ENCODE results near the gene CDK11A. TPM values are rescaled to one million over a fixed set of nuclear protein-coding genes. Genes with fewer than 3 reads are reported as not detected.
"Not testable (repeated sequence)": the region's sequence is repeated elsewhere in the genome, so short reads cannot be mapped to it uniquely, and the experiment has no call there.

The CDK11A gene
- 20.7 TPM for polyA plus RNA-seq

DNA sequence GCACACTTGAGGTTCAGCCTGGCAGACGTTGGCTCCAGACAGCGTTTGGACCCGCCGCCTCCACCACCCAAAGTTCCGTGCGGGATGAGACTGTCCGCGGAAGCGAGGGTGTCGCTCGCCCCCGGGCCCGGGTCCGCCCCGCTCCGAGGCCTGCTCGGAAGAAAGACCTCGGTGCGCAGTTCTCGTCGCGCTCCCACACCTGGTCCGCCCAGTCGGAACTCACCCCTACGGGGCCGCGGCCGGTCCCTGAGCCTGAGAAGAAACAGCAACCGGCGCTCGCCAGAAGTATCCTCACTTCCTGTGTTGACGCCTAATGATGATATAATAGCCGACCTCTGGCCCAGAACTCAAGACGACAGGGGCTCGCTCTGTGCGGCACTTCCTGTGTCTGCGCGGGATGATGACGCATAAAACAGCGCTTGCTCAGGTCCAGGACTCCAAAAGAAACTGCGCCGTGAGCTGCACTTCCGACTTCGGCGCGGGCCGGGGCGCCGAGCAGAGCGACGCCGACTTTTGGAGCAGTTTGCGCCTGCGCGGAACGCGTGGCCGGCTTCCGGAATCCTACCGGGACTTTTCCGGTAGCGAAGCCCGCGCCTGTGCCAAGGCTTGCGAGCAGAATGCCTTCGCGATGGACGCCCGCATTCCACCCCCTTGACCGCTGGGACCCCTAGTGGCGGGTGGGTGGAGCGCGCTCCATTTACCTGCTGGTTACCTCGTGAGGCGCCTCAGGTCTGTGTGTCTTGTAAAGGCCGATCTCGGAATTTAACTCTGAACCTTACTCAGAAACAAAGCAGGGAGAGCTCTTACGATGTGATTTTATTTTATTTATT is at the start of gene CDK11A:
CDK11A (minus strand) TSS at position 323 of the 830 bp plus-strand sequence. CDS start 1,539 bp downstream, outside the sequence.
- H3K27me3 Mint-ChIP-seq, H3K36me3 Mint-ChIP-seq, H3K9me3 Mint-ChIP-seq: not testable (repeated sequence)
- peak within 1 kb of the TSS; percentile 95 to 99 (median 98) for H3K4me3 Mint-ChIP-seq
- peaks cover 10 to 18% (median 12%) of the 10 kb centered on the region in 3 donors for H3K4me1 Mint-ChIP-seq
- peak within 1 kb of the TSS; percentile 96 to 99 (median 98) for H3K27ac Mint-ChIP-seq

DNA sequence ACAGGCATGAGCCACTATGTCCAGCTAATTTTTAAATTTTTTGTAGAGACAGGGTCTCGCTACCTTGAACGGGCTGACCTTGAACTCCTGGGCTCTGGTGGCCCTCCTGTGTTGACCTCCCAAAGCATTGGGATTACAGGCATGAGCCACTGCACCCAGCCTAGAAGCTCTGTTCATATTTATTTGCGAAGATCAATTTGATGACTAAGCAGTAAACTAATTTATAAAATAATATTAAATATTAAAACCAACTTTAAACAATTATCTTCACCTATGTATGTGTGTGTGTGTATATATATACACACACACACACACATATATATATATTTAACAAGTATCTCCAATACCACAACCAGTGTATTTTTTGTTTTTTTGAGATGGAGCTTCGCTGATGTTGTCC is 49.7 kb upstream of the CDK11A start:
- no peaks in the 10 kb centered on the region for H3K9me3 Mint-ChIP-seq
- peaks cover 10% of the 10 kb centered on the region for H3K36me3 Mint-ChIP-seq
- H3K27ac Mint-ChIP-seq = no peak overlapping the region
- H3K4me3 Mint-ChIP-seq = no peak overlapping the region
- no peaks in the 10 kb centered on the region for H3K27me3 Mint-ChIP-seq
- H3K4me1 Mint-ChIP-seq = peaks cover 22 to 28% (median 27%) of the 10 kb centered on the region in 3 donors

DNA sequence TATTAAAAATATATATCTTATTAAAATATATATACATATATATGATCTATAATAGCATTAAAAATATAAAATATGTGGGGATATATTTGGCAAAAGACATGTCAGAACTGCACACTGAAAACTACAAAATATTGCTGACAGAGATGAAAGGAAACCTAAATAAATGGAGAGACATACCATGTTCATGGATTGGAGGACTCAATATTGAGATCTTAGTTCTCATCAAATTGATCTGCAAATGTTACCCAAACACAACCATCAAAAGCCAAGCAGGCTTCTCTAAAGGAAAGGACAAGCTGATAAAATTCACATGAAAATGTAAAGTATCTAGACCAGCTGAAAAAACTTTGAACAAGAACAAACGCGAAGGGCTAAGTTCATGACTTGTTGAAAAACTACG is 46.9 kb upstream of the CDK11A start:
- Mint-ChIP-seq H3K4me1 (peaks cover 16 to 25% (median 23%) of the 10 kb centered on the region in 3 donors), H3K36me3 (peaks cover 12% of the 10 kb centered on the region), H3K27me3 (no peaks in the 10 kb centered on the region), H3K27ac (peak overlapping the region in 1 of 3 donors; percentile 50), H3K4me3 (no peak overlapping the region), H3K9me3 (no peaks in the 10 kb centered on the region)

DNA sequence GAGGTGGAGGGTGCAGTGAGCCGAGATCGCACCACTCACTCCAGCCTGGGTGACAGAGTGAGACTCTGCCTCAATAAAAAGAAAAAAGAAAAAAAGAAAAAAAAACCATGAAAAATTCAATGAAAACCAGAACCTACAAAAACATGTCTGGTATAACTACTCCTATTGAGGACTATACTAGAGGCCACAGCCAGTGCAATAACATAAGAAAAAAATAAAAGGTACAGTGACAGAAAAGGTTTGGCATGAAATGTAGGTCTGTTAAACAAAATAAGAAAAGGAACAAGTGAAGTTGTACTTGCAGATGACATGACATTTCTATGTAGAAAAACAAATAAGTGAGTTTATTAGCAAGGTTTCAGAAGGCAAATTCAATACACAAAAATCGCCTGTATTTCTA is 45.9 kb upstream of the CDK11A start:
- H3K9me3 Mint-ChIP-seq = no peaks in the 10 kb centered on the region
- H3K4me3 Mint-ChIP-seq = peak overlapping the region in 2 of 4 donors; percentile 14 to 61
- no peaks in the 10 kb centered on the region for H3K27me3 Mint-ChIP-seq
- H3K27ac Mint-ChIP-seq = no peak overlapping the region
- peaks cover 7 to 16% (median 13%) of the 10 kb centered on the region in 3 donors for H3K4me1 Mint-ChIP-seq
- peaks cover 10% of the 10 kb centered on the region for H3K36me3 Mint-ChIP-seq

DNA sequence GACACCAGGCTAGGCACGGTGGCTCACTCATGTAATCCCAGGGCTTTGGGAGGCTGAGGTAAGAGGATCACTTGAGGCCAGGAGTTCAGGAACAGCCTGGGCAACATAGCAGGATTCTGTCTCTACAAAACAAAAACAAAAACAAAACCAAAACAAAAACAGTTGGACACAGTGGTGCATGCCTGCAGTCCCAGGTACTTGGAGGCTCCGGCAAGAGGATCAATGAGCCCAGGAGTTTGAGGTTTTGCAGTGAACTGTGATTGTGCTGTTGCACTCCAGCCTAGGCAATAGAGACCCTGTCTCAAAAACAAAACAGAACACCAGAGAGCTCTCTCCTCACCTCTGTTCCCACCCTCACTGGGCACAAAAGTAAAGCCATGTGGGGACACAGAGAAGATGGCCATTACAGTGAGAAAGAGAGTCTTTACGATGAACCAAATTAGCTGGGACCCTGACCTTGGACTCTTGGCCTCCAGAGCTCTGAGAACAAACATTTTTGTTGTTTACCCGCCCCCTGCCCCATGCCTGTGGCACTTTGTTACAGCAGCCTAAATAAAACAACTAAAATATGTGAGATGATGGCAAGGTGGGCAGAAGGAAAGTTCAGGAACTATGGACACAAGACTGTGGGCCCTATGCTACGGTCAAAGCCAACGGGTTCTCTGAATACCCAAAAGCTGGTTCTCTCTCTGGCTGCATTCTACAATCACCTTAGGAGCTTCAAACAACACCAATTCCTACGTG is 44.3 kb upstream of the CDK11A start:
- peaks cover 10% of the 10 kb centered on the region for H3K36me3 Mint-ChIP-seq
- no peaks in the 10 kb centered on the region for H3K9me3 Mint-ChIP-seq
- peaks cover 7 to 16% (median 10%) of the 10 kb centered on the region in 3 donors for H3K4me1 Mint-ChIP-seq
- peak overlapping the region in 1 of 3 donors; percentile 42 for H3K27ac Mint-ChIP-seq
- H3K27me3 Mint-ChIP-seq = no peaks in the 10 kb centered on the region
- no peak overlapping the region for H3K4me3 Mint-ChIP-seq

DNA sequence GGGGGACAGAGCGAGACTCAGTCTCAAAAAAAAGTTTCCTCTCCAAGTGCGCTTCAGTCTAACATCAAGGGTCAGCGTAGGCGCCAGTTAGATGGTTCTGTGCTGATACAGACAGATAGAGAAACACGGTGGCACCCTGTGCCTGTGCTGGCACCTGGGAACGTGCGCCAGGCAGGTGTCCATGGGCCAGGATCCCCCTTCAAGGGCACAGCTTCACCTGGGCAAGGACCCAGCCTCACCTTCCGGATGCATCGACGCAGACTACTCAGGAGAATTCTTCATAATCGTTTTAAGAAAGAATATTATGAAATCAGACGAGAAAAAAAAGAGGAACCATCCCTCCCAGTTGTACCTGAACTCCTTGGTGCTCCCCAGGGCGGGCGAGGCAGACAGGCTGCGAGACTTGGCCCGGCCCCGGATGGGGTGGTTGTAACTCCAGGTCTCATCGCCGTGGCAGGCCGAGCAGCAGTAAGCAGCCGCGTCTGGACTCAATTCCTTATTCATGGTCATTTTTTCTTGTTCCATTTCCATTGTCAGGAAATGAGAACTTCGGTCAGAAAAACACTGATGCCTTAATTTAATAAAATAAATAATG is 40.8 kb upstream of the CDK11A start:
- peaks cover 4 to 12% (median 5%) of the 10 kb centered on the region in 3 donors for H3K4me1 Mint-ChIP-seq
- H3K27ac Mint-ChIP-seq = no peak overlapping the region
- no peaks in the 10 kb centered on the region for H3K27me3 Mint-ChIP-seq
- H3K4me3 Mint-ChIP-seq = no peak overlapping the region
- no peaks in the 10 kb centered on the region for H3K9me3 Mint-ChIP-seq
- peaks cover 2% of the 10 kb centered on the region for H3K36me3 Mint-ChIP-seq

DNA sequence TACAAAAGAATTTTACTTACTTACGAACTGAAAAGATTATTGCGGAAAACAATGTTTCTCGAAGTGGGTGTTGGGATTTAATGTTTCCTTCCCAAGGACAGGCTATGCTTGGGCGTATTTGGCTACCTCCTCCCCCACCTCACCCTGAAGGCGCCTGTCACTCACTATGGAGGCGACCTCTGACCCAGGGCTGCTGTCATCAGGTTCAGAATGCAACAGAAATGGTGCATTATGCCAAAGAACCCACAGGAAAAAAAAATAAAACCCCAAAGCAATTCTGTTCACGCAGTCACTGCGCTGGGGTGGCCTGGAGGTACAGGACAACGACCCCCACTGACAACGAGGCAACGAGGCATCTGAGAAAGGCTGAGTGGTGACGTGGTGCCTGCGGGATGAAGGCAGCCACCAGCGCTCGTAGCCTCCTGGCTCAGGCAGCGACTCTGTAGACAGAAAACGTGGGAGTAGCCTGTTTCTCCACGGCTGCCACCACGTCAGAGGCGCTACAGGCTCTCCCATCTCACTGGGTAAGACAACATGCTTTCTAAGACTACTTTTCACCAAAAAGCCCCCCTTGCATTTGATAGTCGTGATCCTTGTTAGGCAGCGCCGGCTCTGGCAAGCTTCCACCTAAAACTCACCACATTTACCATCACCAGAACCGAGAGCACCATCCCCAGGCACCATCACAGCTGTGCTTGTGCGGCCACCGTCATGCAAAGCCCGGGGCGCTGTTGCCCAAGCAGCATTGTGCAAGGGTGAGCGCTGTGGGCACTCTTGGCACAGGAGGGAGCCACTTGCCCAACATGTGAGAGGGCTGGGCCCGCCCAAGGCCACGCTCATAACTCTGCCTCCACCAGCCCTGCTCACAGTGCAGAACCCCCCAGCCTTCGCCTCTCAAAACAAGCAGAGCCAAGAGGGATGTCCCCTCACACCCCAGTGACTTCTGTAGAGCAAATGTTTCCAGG is 39.8 kb upstream of the CDK11A start:
- no peak overlapping the region for H3K27ac Mint-ChIP-seq

DNA sequence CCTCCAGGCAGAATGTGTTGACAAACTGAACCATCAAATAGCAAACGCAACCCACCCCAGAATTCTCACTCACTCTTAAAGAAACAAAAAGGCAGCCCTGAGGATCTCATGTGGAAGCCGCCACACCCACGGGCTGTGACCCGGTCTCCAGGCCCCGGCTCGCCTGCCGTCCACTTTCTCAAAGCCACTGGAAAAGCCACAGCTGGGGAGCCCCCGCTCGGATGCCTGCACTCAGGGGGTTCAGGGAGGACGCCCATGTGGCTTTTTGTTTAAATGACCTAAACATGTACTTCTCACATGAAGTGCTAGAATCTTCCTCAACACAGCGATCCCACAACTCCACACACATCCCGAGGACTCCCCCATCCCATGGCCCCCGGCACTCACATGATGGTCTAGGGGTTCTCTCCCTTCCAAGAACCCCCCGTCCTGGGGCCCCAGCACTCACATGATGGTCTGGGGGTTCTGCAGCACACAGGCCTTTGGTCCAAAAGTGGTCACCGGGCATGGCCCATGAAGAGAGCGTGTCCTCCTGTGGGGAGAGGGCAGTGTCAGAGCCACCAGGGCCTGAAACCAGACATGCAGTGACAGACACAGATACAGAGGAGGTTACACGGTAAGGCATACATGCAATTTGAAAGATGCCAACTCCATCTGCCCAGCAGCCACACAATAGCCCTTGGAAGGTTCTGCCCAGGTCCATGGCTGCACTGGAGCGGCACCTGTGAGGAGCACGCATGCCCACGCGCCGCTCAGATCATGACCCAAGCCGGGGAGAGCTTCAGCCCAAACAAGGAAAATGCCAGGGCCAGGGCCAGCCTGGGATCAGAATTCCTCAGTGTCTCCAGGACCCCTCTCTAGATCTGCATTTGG is 37.6 kb upstream of the CDK11A start:
- Mint-ChIP-seq H3K36me3 (no peaks in the 10 kb centered on the region), H3K4me1 (peaks cover 0 to 3% (median 0%) of the 10 kb centered on the region in 3 donors), H3K27ac (no peak overlapping the region), H3K9me3 (no peaks in the 10 kb centered on the region), H3K27me3 (no peaks in the 10 kb centered on the region), H3K4me3 (no peak overlapping the region)

More for the DNA sequence above, 39.8 kb upstream of the CDK11A start:
- Mint-ChIP-seq H3K9me3 (no peaks in the 10 kb centered on the region), H3K27me3 (no peaks in the 10 kb centered on the region), H3K4me1 (peaks cover 4 to 12% (median 5%) of the 10 kb centered on the region in 3 donors), H3K36me3 (peaks cover 2% of the 10 kb centered on the region), H3K4me3 (peak overlapping the region in 1 of 4 donors; percentile 29)

DNA sequence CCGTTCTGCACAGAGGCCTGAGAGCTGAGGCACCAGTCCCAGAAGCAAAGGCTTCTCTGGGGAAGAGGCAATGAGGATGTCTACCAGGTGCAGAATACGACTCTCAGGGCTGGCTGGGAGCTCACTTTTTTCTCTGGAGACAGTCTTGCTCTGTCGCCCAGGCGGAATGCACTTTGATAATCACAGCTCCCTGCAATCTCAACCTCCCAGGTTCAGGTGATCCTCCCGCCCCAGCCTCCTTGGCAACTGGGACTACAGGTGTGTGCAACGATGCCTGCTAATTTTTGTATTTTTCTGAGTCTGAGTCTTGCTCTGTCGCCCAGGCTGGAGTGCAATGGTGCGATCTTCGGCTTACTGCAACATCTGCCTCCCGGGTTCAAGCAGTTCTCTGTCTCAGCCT is 36.6 kb upstream of the CDK11A start:
- peaks cover 0 to 3% (median 0%) of the 10 kb centered on the region in 3 donors for H3K4me1 Mint-ChIP-seq
- H3K36me3 Mint-ChIP-seq = no peaks in the 10 kb centered on the region
- H3K9me3 Mint-ChIP-seq = no peaks in the 10 kb centered on the region
- H3K27me3 Mint-ChIP-seq = no peaks in the 10 kb centered on the region
- no peak overlapping the region for H3K27ac Mint-ChIP-seq
- H3K4me3 Mint-ChIP-seq = no peak overlapping the region

DNA sequence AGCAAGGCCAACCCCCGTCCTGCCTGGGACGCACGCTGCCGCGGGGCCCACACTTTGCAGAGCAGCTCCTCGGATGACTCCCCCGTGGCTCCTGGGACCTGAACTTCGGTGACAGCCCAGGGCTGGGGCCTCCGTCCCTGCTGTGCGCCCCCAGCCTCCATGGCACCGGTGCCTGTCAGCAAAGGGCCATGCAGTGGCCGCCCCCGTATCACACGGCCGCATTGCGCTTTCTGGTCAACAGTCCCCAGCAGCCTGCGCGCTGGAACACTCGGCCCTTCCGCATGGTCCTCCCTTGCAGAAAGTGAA is 36.1 kb upstream of the CDK11A start:
- Mint-ChIP-seq H3K27ac (no peak overlapping the region), H3K27me3 (no peaks in the 10 kb centered on the region), H3K36me3 (no peaks in the 10 kb centered on the region), H3K9me3 (no peaks in the 10 kb centered on the region), H3K4me3 (no peak overlapping the region), H3K4me1 (peaks cover 0 to 3% (median 0%) of the 10 kb centered on the region in 3 donors)

DNA sequence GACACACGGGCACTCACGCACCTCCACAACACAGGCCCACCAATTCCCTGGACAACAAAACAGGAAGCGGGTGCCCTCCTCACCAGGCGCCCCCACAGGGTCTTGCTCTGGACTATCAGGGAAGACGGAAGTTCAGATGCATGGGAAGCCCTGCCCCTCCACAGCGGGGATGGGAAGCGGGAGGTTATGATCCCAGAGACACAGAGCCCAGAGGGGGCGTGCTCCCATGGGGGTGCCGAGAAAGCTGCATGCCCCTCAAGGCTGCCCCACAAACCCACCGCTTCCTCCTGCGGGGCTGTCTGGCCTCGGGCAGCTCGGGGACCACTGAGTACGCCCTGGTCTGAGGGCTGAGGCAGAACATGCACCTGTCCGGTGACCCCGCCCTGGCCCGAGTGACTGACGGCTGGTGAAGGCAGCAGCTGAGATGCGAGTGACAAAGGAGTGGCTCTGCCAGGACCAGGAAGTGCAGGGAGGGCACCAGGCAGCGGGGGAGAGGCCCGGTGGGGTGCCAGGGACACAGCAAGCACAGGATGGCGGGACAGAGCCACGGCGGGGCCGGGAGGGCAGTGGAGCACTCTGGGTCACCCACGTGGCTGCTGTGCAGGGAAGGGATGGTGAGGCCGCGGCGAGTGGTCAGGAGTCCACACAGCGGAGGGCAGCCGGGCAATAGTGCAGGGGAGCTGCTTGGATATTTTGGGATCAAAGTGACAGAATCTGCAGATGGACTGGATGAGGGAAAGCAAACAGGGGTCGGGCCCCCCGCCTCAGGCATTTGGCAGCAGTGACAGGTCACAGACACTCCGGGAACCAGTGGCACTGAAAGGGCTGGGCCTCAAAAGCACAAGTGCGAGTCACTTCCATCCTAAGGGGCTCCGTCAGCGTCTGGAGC is 35.5 kb upstream of the CDK11A start:
- Mint-ChIP-seq H3K27me3 (no peaks in the 10 kb centered on the region), H3K36me3 (no peaks in the 10 kb centered on the region), H3K4me3 (peak overlapping the region in 1 of 4 donors; percentile 39), H3K4me1 (peaks cover 0 to 3% (median 0%) of the 10 kb centered on the region in 3 donors), H3K27ac (no peak overlapping the region), H3K9me3 (no peaks in the 10 kb centered on the region)

DNA sequence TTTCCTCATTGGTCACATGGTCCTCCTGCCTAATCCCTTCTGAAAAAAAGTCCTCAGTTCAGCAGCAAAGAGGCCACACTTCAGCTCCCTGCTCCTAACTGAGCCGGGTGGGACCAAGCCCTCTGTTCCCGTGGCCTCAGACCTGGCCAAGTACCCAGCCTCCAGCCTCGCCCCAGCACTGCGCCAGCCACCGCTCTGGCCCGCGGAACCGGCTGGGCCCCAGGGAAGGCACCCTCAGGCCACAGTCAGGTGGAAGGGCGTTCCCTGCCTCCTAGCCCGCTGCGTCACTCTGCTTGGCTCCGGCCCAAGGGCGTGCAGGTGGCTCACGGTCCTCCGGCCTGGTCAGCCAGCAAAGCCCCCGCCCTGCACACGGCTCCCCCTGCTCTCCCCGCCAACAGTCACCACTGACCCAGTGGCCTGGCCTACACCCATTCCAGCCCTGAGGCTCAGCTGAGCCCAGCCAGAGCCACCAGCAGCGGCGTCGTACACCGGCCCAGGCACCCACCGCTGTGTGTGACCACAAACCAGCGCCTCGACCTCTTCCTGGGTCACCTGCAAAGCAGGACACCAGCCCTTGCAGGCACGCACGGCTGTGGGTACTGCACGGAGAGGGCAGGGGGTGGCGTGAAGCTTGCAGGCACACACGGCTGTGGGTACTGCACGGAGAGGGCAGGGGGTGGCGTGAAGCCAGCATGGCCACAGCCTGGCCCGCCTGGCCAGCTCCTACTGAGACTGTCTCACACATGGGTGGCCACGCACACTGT is 34.7 kb upstream of the CDK11A start:
- Mint-ChIP-seq H3K36me3 (no peaks in the 10 kb centered on the region), H3K9me3 (no peaks in the 10 kb centered on the region), H3K4me3 (no peak overlapping the region), H3K4me1 (peaks cover 0 to 3% (median 0%) of the 10 kb centered on the region in 3 donors), H3K27ac (no peak overlapping the region), H3K27me3 (no peaks in the 10 kb centered on the region)

Data from IgD-negative memory B cell (primary cell).